HG03066 (cell line): ENCODE results near the gene PARD6A.

Experiments used
- ATAC-seq: cut with Tn5 transposase; IDR thresholded peaks from one replicate; pipeline ENCODE4 v1.9.1; 2021; ENCODE audit warnings: low read depth; ENCODE audit not compliant: unreplicated experiment

PARD6A gene

DNA sequence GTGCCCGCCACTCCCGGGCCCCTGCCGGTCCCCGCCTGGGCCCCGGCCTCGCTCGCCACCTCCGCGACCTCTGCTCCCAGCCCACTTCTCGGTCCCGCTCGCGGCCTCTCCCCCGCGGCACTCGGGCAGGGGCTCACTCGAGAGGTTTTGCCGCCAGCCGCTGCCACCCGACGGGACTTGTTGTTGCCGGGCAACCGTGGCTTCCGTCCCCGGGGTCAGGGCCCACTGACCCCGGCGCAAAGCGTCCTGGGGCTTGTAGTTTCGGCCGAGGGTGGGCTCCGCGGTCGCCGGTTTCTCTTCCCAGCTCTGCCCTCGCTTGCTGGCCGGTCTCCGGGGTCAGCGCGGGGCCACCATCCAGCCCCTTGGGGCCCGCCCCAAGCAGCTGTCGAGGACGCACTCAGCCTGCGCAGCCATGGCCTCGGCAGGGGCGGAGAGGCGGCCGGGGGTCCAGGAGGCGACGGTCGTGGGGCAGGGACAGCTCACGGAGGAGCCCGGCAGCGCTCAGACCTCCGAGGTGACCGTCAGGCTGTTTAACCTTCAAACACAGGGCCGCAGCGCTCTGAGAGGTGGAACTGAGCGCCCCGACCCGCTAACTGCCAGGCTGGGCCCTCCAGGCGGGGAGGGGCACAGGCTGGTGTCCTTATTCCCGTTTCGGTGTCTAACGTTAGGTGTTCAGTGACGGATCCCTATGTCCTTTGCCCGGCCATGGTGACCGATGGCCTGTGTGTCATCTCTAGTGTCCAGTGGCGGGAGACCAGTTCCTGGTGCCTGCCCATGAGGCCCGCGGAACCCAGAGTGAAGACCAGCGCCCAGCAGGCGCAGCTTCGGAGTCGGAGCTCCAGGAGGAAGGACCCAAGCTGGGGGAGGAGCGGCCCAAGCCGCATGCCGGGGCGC is 6.0 kb downstream of the PARD6A start, which contains the start of the genes C16orf86 and ENKD1:
Gene C16orf86 (plus strand): TSS at position 256 of the 894 bp plus-strand sequence. CDS start 157 bp downstream, at position 413.
Gene ENKD1 (minus strand): TSS at position 192 of the 894 bp plus-strand sequence. CDS start 308 bp downstream, outside the sequence.
- ATAC-seq, result peak; percentile 59

DNA sequence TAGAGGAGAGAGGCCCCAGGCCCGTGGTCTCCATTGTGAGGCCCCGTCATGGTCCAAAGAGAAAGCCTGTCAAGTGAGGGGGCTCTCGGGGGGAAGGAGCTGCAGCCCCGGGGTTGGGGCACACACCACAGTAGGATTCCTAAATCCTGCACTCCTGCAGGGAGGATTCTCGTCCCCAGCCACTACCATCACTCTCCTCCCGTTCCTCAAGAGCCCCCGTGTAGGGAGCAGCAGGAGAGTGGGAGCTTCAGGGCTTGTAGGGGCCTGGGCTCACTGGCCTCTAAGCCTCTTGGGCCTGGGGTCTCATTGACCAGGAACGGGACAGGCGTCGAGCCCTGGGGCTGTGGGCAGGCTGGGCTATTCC is 6.7 kb downstream of the PARD6A start:
- no peak for ATAC-seq

DNA sequence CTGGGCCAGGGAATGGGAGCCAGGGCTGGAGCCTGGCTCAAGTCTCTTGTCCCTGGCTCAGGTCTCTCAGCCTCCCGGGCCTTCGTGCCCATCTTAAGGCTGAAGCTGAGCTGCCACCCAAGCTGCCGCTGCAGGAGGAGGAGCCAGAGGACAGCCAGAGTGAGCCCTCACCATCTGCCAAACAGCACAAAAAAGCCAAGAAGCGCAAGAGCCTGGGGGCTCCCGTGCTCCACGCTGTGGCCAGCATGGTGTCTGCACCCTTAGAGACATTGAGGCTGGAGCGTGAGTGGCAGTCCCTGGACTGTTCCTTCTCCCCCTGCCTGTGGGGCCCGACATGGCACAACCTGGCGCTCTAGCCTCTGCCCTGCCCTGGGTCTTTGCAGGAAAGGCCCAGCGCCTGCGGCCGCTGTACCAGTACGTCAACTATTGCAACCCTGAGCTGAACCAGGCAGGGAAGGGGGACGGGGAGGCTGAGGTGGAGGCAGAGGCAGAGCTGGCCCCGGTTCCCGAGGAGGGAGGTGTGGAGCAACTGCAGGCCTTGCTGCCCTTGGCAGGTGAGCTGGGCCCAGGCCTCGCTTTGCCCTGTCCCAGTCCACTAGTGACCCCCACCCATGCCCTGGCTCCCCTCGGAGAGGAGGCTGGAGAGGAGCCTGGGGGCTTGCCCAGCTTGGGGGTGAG is 7.2 kb downstream of the PARD6A start:
- peak; percentile 77 for ATAC-seq

DNA sequence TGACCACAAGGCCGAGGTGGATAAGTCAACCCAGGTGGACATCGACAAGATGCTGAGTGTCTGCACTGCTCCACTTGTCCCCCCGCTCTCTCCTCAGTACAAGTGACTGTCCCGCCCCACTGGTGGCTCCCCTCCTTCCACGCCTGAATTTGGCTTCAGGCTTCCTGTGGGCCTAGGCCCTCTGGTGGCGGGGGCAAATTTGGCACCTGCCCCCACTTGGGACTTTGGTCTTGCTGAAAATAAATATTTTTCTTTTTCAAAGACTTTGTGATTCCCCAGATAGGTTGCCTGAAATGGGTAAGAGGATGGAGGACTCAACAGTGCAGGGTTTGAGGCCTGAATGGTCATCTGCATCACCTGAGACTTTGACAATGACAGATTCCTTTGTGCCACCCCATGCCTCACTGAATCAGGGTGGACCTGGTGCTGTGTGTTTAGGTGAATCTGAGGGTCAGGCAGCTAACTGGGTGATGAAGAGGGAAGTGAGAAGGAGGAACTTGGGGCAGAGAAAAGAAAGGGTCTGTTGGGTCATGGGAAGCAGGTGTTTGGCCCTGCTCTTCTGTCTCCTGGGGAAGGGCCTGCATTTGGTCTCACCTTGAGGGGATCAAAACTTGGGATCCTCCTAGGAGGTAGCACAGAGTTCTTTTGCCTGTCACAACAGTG is 7.9 kb downstream of the PARD6A start:
- no peak for ATAC-seq

DNA sequence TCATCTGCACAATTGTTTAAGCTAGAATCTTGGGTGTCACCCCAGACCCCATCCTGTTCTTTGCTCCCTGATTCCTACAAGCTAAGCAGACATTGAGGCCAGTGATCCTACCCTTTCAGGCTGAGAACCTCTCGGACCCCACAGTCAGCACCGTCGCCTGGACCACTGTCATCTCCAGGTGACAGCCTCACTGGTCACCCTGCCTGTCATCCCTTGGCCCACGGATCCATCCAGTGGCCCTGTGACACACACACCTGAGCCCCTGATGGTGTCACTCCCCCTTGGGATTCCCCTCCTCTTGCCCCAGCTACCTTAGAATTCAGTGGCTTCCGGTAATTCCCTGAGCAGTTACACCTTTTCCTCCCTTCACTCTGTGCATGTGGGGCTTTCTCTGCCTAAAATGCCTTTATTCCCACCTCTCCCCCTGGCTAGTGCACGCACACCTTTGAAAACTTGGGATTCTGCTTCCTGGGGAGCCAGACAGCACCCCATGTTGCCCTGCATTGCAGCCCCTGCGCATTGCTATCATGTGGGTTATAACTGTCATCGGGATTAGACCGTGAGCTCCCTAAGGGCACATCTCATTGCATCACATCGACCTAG is 8.8 kb downstream of the PARD6A start:
- no peak for ATAC-seq

DNA sequence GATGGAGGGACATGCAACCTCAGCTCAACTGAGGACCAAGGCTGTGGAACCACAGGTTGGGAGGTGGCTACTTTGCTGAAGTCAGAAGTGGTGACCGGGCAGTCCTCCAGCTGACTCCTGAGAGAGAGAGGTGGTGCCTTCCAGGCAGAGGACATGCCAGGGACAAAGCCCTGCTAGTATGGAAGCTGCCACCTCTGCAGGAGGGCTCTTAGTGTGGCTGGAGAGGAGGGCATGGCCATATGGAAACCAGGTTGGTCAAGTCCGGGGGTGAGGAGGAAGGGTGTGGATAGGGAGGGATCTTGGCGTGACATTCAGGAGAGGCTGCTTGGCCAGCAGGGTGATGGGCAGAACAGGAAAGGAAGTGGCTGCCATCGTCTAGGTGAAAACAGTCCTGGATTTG is 11.5 kb downstream of the PARD6A start:
- ATAC-seq, result no peak

DNA sequence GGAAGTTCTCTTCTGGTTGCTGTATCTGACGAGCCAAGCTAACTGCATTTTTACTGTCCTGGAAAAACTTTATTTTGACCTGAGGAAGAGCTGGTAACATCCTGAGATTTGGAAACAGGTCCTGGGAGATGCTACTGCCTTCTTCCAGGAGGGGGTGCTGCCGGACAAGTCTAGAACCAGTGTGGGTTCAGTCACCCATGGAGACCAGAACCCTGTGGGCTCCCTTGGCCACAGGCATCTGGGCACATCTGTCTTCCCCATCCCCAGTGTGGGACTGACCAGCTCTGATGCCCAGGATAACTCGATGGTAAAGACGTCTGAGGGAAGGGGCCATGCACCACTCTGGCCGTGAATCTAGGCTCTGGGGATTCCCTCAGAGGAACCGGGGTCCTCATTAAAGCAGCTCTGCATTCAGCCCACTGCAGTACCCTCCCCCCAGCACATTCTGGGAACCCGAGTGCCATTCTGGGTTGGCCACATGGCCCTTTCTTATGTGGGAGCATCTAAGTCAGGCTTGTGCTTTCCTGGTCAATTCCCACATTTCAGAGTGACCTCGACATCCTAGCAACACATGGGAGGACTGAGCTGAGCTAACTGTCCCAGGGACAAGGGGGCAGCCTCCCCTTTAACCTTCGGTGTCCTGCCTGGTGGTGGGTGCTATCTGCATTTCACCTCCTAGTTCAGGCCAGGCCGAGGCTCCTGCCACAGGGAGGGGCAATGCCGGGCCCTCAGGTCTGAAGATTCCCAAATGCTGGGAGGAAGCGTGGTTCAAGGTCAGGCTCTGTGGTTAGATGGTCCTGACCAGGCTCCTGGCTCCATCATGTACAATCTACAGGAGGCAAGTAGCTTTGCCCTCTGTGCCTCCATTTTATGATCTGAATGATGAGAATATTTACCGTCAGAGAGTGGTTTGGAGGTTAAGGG is 12.2 kb downstream of the PARD6A start:
- ATAC-seq, result no peak

DNA sequence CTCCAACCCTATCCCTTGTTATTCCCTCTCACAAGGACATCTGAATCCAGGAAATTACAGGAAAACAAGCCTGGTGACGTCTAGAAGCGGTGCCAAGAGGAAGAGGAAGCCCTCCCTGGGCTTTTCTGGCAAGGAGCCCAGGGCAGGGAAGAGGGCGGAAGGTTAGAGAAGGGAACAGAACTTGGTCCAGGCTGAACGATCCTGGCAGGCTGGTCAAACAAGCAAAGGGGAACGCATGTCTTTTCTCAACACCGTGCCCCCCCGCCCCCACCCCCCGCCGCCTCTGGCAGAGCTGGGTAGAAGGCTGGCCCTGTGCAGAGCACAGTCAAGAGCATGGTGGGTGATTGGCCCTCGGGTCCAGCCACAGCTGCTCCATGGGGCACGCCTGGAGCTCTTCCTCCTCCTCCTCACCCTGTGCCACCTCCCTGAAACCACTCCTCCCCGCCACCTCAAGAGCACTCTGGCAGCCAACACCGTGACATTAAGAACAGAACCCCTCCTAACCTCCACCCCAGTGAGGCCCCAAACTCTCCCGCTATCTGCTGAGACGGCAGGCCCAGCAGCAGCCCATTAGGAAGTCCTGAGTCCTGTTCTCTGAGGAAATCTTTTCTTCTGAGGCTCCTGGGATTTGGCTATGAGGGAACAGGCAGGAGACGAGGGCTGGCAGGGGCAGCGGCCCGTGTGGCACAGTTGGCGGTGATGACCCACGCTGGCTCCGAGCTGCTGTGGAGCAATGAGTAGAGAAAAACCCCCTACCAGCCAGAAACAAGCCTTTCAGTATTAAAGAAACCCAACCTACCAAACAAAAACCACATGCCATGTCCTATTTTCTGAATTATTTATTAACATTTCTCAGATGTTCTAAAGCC is 13.2 kb downstream of the PARD6A start:
- ATAC-seq, result no peak

DNA sequence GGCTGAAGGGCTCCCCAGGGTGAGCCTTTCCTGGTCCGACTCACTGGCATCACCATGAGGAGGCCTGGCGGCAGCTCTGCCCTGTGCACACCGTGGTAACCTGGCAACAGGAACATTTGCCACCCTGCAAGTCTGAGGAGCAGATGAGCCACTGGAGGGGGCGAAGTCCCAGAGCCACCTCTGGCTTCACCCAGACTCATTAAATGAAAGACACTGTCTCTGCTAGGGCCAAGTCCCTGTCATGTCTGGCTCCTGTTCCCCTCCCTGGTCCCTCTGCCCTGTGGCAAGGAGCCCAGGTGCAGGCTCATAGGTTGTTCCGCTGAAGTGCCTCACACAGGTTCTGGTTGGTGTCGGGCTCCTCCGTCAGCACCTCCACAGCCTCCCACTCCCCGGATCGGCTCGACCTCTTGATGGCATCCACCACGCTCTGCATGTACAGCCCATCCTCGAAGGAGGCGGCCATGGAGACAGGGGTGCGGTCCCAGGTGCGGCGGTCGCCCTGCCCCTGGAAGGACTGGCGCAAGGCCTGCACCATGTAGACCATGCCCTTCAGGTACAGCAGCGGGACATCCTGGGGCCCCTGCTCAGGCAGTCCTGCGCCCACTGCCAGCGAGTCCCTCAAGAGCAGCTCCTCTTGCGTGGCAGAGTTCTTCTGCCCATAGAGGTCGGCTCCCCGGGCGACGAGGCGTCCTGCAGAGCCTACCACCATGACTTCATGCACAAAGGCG is 14.3 kb downstream of the PARD6A start:
- no peak for ATAC-seq

DNA sequence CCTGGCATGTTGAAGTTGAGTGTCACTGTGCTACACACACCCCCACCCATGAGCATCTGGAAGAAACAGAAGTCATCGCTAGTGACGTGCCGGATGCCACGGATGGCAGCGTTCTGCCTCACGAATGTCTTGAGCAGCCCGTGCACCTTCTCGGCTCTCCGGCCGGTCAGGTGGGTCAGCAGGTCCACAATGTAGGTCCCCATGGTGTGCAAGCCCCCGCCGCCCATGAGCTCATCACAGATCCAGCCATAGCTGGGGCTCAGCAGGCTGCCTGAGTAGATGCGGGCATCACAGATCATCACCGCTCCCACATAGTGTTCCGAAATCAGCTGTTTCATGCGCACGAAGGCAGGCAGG is 14.8 kb downstream of the PARD6A start:
- ATAC-seq, result no peak

DNA sequence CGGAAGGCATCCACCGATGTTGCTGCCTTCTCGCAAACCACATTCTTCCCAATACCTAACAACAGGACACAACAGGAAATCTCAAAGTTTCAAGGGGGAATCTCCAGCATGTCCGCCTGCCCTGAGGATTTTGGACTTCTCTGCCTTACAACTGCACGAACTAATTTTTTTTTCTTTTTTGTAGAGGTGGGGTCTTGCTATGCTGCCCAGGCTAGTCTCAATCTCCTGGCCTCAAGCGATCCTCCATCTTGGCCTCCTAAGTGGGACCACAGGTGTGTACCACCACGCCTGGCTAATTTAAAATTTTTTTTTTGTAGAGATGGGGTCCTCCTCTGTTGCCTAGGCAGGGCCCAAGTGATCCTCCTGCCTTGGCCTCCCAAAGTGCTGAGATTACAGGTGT is 15.2 kb downstream of the PARD6A start:
- no peak for ATAC-seq

DNA sequence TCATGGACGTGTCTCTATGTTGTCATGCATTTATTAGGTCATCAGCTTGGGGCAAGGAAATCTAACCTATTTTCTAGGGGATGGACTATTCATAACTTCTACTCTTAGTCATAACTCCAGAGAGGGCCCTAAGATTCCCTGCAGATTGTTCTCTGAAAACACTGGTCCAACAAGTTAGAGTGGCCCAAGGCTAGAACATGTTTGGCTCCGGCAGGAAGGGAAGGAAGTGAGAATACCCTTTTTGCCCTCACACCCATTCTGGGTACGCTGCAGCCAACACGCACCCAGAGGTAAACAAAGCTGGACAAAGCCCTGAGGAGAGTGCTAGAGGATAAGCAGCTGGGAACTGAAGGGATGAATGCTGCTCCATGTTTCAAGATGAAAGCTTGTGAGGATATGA is 15.8 kb downstream of the PARD6A start:
- ATAC-seq, result no peak

DNA sequence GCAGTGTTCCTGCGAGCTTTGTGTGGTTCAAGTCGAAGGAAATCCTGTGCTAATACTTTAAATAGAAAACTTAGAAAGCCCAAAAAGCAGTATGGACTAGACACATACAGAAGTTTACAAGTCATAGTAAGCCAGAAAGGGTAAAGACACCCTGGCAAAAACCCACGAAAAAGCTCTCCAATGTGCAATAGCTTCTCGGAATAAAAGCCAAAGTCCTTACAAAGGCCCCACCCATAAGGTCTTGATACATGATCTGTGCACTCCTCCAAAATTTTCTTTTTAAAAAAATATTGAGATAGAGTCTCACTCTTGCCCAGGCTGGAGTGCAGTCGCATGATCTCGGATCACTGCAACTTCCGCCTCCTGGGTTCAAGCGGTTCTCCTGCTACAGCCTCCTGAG is 16.2 kb downstream of the PARD6A start:
- ATAC-seq, result no peak

DNA sequence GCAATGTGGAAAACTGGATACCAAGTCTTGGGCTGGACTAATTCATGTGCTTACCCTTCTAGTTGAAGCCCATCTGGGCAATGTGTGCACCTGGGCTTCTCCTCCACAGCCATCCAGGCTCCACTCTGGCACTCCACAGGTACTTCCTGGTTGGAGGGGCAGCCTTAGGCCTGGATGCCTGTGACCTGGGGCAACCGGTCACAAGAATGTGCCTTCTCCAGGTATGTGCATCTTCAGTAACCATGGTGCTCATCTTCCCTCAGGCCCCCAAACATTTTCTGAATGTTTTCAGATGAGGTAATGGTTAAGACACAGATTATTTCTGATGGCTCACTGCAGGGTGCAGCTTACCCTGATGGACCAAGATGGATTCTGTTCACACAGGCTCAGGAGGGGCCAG is 17.0 kb downstream of the PARD6A start:
- no peak for ATAC-seq

DNA sequence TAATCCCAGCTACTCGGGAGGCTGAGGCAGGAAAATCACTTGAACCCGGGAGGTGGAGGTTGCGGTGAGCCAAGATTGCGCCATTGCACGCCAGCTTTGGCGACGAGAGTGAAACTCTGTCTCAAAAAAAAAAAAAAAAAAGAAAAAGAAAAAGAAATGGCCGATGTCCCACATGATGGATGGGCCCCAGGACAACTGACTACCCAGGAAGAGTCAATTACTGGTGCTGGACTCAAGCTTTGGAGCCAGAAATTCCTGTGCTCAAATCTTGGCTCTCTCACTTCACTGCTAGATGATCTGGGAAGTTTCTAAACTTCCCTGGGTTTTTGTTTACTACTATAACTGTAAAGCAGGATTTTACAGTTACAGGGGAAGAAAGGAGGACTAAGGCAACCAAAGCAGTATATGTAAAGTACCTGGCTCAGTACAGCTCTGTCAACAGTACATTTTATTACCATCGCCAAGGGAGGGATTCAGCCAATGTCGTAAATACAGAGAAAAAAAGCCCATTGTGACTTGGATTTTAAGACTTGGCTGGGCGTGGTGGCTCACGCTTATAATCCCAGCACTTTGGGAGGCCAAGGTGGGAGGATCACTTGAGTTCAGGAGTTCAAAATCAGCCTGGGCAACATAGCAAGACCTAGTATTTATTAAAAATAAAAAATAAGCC is 17.7 kb downstream of the PARD6A start:
- no peak for ATAC-seq

DNA sequence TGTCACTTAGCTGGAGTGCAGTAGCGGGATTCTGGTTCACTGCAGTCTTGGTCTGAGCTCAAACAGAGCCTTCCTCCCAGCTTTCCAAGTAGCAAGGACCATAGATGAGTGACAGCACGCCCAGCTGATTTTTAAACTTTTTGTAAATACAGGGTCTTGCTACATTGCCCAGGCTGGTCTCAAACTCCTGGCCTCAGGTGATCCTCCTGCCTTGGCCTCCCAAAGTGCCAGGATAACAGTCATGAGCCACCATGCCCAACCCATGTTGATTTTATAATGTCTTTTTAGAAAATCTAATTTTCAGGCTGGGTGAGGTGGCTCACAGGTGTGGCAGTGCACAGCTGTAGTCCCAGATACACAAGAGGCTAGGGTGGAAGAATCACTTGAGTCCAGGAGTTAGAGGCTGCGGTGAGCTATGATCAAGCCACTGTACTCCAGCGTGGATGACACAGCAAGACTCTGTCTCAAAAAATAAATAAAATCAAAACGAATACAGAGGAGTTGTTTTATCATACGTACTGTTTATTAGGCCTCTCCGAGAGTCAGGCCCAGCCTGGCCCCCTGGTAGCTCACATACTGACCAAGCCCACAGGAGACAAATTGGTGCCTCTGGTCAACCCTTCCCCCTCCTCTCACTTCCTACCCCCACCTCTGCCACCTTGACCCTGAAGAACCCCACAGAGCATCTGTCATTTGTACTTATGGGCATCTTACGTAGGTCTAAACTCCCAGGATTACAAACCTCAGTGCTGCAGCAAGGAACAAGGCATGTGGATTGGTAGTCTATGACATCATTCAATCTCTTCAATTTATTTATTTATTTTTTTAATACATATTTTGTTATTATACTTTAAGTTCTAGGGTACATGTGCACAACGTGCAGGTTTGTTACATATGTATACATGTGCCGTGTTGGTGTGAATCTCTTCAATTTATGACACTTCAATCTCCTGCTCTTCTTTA is 19.5 kb downstream of the PARD6A start:
- no peak for ATAC-seq

DNA sequence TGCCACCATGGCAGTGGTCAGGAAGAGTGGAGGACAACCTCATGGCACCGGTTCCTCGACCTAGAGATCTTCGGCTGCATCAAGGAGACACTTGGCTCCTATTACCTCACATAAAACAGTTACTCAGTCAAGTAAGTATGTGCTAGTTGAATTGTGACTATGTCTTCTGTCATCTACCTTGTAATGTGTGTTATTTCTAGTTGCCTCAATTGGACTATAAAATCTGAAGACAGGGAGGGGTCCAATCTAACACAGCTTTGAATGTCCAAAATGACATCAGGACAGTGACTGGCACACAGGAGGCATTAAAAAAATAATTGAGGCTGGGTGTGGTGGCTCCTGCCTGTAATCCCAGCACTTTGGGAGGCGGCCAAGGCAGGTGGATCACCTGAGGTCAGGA is 23.0 kb downstream of the PARD6A start:
- ATAC-seq, result no peak
